ENCODE data around the gene GPR68. TPM values are rescaled to one million over a fixed set of nuclear protein-coding genes. Genes with fewer than 3 reads are reported as not detected.
"Not testable (repeated sequence)": the region's sequence is repeated elsewhere in the genome, so short reads cannot be mapped to it uniquely, and the experiment has no call there.

The GPR68 gene
- total and polyA plus RNA-seq, 5 experiments from 2014 or later: 0.15 to 7.9 (median 0.73) TPM

DNA sequence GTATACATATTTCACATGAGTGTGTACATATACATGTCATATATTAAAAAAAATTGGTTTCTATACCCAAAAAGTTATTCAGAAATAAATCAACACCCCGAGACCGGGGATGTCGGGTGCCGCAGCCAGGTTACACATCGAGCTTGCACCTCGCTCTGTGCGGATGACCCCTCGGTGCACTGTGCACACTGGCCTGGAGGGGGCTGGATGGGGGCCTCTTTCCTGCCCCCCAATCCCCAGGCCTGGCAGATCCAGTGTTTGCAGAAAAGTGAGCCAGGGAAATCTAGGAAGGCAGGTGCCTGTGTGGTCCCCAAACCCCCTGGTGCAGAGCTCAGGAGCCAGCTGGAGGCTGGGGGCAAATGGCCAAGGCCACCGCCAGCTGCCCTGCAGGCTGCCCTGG lies 27.1 kb upstream of the GPR68 start:
- peaks cover 0 to 2% (median 0%) of the 10 kb centered on the region in 5 donors for H3K27me3 Mint-ChIP-seq
- H3K9me3 Mint-ChIP-seq: no peaks in the 10 kb centered on the region
- H3K4me3 Mint-ChIP-seq: peak overlapping the region in 1 of 10 donors; percentile 7
- peak overlapping the region in 2 of 10 donors; percentile 43 to 57 for H3K27ac Mint-ChIP-seq
- H3K4me1 Mint-ChIP-seq: peaks cover 6 to 29% (median 20%) of the 10 kb centered on the region in 4 donors
- ATAC-seq (no peak), DNase-seq (no peak)
- peaks cover 0 to 70% (median 12%) of the 10 kb centered on the region in 3 donors for H3K36me3 Mint-ChIP-seq
- POLR2A ChIA-PET: interaction anchor here (0.6 to 1.6 kb wide), 4 partner anchors 10 to 94 kb away, joined by 3 to 13 read pairs (median 4); no protein-coding TSS in a partner anchor

DNA sequence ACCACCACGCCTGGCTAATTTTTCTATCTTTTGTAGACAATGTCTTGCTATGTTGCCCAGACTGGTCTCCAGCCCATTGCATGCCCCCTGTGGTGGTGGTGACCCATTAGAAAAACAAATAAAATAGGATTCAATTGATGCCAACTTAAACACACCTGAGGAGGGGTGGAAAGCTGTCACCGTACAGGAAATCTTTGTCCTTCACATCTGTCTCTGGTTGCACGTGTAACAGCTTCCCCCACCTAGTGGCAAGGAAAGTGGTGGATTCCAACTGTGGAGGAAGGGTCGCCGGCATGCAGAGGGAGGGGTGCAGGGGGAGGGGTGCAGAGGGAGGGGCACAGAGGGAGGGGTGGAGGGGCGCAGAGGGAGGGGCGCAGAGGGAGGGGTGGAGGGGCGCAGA lies 26.1 kb upstream of the GPR68 start:
- DNase-seq: no peak
- POLR2A ChIA-PET: interaction anchor here (0.6 to 1.6 kb wide), 2 partner anchors 27 to 204 kb away, joined by 3 to 6 read pairs; no protein-coding TSS in a partner anchor
- no peak for ATAC-seq
- Mint-ChIP-seq H3K36me3 (peaks cover 0 to 62% (median 8%) of the 10 kb centered on the region in 3 donors), H3K27me3 (peaks cover 0 to 2% (median 0%) of the 10 kb centered on the region in 5 donors), H3K9me3 (no peaks in the 10 kb centered on the region), H3K27ac (peak overlapping the region in 4 of 10 donors; percentile 5 to 75 (median 69)), H3K4me3 (peak overlapping the region in 1 of 10 donors; percentile 63), H3K4me1 (peaks cover 11 to 34% (median 25%) of the 10 kb centered on the region in 4 donors)

GRCh38 chr14:91270188-91270587 lies 25.7 kb upstream of the GPR68 start:
- DNase-seq (no peak), ATAC-seq (no peak)
- Mint-ChIP-seq H3K4me1 (peaks cover 16 to 38% (median 28%) of the 10 kb centered on the region in 4 donors), H3K4me3 (peak overlapping the region in 1 of 10 donors; percentile 4), H3K9me3 (no peaks in the 10 kb centered on the region), H3K36me3 (peaks cover 0 to 58% (median 8%) of the 10 kb centered on the region in 3 donors), H3K27ac (peak overlapping the region in 3 of 10 donors; percentile 51 to 88 (median 75)), H3K27me3 (peaks cover 0 to 2% (median 0%) of the 10 kb centered on the region in 5 donors)
- POLR2A ChIA-PET: no interaction called here

GRCh38 chr14:91269076-91269991 lies 24.8 kb upstream of the GPR68 start:
- Mint-ChIP-seq H3K27ac (peak overlapping the region in 8 of 10 donors; percentile 41 to 89 (median 66)), H3K27me3 (peaks cover 0 to 2% (median 0%) of the 10 kb centered on the region in 5 donors), H3K9me3 (no peaks in the 10 kb centered on the region), H3K4me1 (peaks cover 20 to 40% (median 30%) of the 10 kb centered on the region in 4 donors), H3K4me3 (peak overlapping the region in 4 of 10 donors; percentile 36 to 79 (median 46)), H3K36me3 (peaks cover 0 to 49% (median 8%) of the 10 kb centered on the region in 3 donors)
- POLR2A ChIA-PET: interaction anchor here (0.5 to 1.0 kb wide), 2 partner anchors 92 to 288 kb away, joined by 3 read pairs; no protein-coding TSS in a partner anchor
- ATAC-seq: no peak
- no peak for DNase-seq

DNA sequence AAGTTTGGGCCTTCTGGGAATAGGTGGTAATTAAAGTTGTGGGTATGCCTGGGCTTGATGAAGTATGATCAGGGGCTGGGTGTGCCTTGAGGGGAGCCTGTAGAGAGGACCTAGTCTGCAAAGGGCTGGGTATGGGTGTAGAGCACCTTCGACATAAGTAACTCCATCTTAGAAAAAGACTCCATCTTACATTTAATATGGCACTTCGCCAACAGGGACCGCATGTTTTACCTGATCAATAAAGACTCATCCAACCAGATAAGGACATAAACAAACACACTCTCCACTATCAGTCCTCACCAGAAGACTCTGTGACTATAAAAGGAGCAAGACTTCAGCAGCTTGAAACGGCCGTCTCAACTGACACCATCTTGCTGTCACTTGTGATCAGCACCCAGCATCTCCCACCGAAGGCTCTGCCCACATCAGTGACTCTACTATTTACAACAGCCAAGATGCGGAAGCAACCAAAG lies 23.5 kb upstream of the GPR68 start:
- H3K27ac Mint-ChIP-seq: peak overlapping the region in 8 of 10 donors; percentile 6 to 88 (median 24)
- no peaks in the 10 kb centered on the region for H3K9me3 Mint-ChIP-seq
- POLR2A ChIA-PET: interaction anchor here (1.0 to 1.3 kb wide), 2 partner anchors 24 to 91 kb away, joined by 3 to 4 read pairs; partner anchors contain the start of gene GPR68
- DNase-seq: no peak
- peaks cover 0 to 3% (median 0%) of the 10 kb centered on the region in 5 donors for H3K27me3 Mint-ChIP-seq
- peak overlapping the region in 2 of 10 donors; percentile 37 to 46 for H3K4me3 Mint-ChIP-seq
- H3K36me3 Mint-ChIP-seq: peaks cover 0 to 36% (median 8%) of the 10 kb centered on the region in 3 donors
- peaks cover 32 to 50% (median 41%) of the 10 kb centered on the region in 4 donors for H3K4me1 Mint-ChIP-seq
- ATAC-seq: no peak

- ATAC-seq, H3K9me3 Mint-ChIP-seq, DNase-seq, H3K27me3 Mint-ChIP-seq: not testable (repeated sequence)
- Mint-ChIP-seq H3K4me1 (peaks cover 32 to 52% (median 44%) of the 10 kb centered on the region in 4 donors), H3K4me3 (peak overlapping the region in 3 of 10 donors; percentile 30 to 74 (median 40)), H3K36me3 (peaks cover 0 to 24% (median 5%) of the 10 kb centered on the region in 3 donors), H3K27ac (peak overlapping the region in 2 of 10 donors; percentile 70 to 88)
- POLR2A ChIA-PET: interaction anchor here (0.9 kb wide), 1 partner anchor 11 kb away, joined by 3 read pairs; no protein-coding TSS in a partner anchor
These were observed 21.8 kb upstream of the GPR68 start for GRCh38 chr14:91266276-91266675.

DNA sequence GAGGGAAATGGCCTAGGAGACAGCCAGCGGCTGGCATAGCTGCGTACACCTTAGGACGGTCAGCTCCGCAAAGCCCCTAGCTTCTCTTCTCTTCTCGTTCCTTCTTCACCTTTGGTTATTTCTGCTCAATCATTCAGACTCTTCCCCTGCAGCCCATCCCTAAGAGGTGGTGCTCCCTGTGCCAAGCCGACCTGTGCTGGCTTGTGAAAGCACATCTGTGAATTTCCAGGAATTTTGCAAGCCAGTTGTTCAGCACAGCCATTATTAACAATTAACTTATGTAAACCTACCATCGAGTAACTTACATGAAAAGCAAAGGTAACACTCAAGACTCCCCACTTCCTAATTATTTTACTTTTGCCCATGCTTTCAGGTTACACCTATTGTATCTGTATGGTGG lies 20.9 kb upstream of the GPR68 start:
- Mint-ChIP-seq H3K4me1 (peaks cover 34 to 60% (median 48%) of the 10 kb centered on the region in 4 donors), H3K4me3 (peak overlapping the region; percentile 31 to 84 (median 66)), H3K27me3 (peaks cover 0 to 2% (median 0%) of the 10 kb centered on the region in 5 donors), H3K36me3 (peaks cover 0 to 19% (median 4%) of the 10 kb centered on the region in 3 donors), H3K9me3 (peaks cover 0 to 4% (median 0%) of the 10 kb centered on the region in 9 donors), H3K27ac (peak overlapping the region in 7 of 10 donors; percentile 1 to 88 (median 48))
- no peak for ATAC-seq
- DNase-seq: no peak
- POLR2A ChIA-PET: interaction anchor here (1.0 to 3.4 kb wide), 3 partner anchors 23 to 43 kb away, joined by 3 to 15 read pairs (median 4); no protein-coding TSS in a partner anchor

GRCh38 chr14:91264151-91265150 lies 19.9 kb upstream of the GPR68 start:
- DNase-seq (peak in 1 of 10 donors; percentile 28), ATAC-seq (peak; percentile 55 to 70)
- Mint-ChIP-seq H3K4me1 (peaks cover 30 to 60% (median 45%) of the 10 kb centered on the region in 4 donors), H3K4me3 (peak overlapping the region; percentile 40 to 85 (median 72)), H3K27me3 (peaks cover 0 to 2% (median 0%) of the 10 kb centered on the region in 5 donors), H3K27ac (peak overlapping the region in 9 of 10 donors; percentile 27 to 88 (median 70)), H3K36me3 (peaks cover 0 to 12% (median 2%) of the 10 kb centered on the region in 3 donors), H3K9me3 (peaks cover 0 to 4% (median 0%) of the 10 kb centered on the region in 9 donors)
- POLR2A ChIA-PET: interaction anchor here (0.5 to 3.4 kb wide), 10 partner anchors 9 to 151 kb away, joined by 3 to 15 read pairs (median 3); no protein-coding TSS in a partner anchor

DNA sequence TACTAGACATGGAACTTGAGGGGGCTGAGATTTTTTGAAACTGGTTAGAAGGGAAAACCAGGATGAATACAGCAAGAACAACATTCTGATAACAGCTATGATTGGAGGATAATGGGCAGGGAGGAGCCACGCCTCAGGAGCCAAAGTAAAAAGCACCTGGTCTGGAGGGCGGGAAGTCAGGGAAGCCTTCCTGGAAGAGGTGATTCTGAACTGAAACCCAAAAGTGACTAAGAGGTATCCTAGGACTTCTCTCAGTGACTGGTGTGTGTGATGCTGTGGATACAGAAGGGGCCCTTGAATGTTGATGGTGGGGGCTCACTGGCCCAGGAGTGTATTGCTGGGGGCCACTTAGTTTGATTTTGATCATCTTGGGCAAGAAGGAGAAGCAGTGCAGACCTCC lies 18.8 kb upstream of the GPR68 start:
- Mint-ChIP-seq H3K4me3 (peak overlapping the region; percentile 40 to 85 (median 72)), H3K4me1 (peaks cover 27 to 50% (median 43%) of the 10 kb centered on the region in 4 donors), H3K27ac (peak overlapping the region in 8 of 10 donors; percentile 31 to 70 (median 46)), H3K36me3 (peaks cover 0 to 5% (median 2%) of the 10 kb centered on the region in 3 donors), H3K9me3 (peaks cover 0 to 4% (median 0%) of the 10 kb centered on the region in 9 donors), H3K27me3 (peaks cover 0 to 2% (median 0%) of the 10 kb centered on the region in 5 donors)
- POLR2A ChIA-PET: interaction anchor here (1.0 to 3.4 kb wide), 5 partner anchors 14 to 80 kb away, joined by 3 to 15 read pairs (median 3); no protein-coding TSS in a partner anchor
- DNase-seq: no peak
- no peak for ATAC-seq

DNA sequence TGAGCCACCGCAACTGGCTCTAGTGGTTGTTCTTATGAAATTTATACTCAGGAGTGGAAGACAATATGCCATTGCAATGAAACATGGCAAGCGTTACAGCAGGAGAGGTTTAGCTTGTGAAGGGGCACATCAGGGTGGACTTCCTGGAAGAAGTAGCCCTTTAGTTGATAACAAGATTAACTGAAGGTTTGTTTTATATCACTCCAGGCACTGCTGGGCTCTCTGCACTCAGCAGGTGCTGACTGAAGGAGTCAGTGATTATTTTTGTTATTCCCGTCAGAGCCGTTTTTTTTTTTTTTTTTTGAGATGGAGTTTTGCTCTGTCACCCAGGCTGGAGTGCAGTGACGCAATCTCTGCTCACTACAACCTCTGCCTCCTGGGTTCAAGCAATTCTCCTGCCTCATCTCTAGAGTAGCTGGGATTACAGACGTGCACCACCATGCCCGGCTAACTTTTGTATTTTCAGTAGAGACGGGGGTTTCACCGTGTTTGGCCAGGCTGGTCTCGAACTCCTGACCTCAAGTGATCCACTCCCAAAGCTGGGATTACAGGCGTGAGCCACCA lies 17.6 kb upstream of the GPR68 start:
- Mint-ChIP-seq H3K4me3 (peak overlapping the region in 2 of 10 donors; percentile 18 to 38), H3K27me3 (peaks cover 0 to 2% (median 0%) of the 10 kb centered on the region in 5 donors), H3K9me3 (peaks cover 0 to 4% (median 0%) of the 10 kb centered on the region in 9 donors), H3K4me1 (peaks cover 30 to 49% (median 43%) of the 10 kb centered on the region in 4 donors), H3K27ac (peak overlapping the region in 3 of 10 donors; percentile 25 to 66 (median 29)), H3K36me3 (peaks cover 0 to 2% (median 0%) of the 10 kb centered on the region in 3 donors)
- POLR2A ChIA-PET: interaction anchor here (0.6 to 2.4 kb wide), 7 partner anchors 10 to 440 kb away, joined by 3 to 23 read pairs (median 6); partner anchors contain the start of gene GPR68
- ATAC-seq (no peak), DNase-seq (no peak)
